PC-3 (cell line): ENCODE measurements around the gene ROCK2.

Experiments
- EZH2 ChIP-seq: fragments of 300-600 bp; sonication (generic); IDR thresholded peaks from one replicate; pipeline ENCODE4 v1.6.1; 2017; ENCODE audit warnings: antibody characterized with exemption, mild to moderate bottlenecking, low read length; ENCODE audit not compliant: unreplicated experiment
- TF ChIP-seq, protein P1 (sequence below): fragments of 300-600 bp; sonication (generic); conservative IDR thresholded peaks from 2 replicates; pipeline ENCODE4 v1.5.1; 2017; ENCODE audit warnings: antibody characterized with exemption, low read depth, mild to moderate bottlenecking, low read length

DNA sequence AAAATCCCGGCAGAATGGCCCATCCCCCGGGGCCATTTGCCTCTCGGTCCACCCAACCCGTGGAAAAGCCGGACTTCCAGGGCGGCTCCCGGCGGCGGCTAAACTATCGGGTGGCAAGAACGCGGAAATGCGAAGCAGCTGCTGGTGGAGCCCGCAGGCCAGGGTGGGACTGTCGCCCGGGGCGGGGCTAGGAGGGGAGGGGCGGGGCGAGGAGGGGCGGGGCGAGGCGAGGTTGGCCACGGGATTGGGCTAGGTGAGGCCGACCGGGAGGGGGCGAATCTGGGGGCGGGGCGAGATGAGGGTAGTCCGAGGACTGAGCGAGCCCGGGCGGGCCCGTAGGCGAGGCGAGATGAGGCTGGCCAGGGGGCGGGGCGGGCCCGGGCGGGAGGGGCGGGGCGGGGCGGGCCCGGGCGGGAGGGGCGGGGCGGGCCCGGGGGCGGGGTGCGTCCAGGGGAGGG is 189.5 kb downstream of the ROCK2 start:
- TF ChIP-seq, protein P1, sequence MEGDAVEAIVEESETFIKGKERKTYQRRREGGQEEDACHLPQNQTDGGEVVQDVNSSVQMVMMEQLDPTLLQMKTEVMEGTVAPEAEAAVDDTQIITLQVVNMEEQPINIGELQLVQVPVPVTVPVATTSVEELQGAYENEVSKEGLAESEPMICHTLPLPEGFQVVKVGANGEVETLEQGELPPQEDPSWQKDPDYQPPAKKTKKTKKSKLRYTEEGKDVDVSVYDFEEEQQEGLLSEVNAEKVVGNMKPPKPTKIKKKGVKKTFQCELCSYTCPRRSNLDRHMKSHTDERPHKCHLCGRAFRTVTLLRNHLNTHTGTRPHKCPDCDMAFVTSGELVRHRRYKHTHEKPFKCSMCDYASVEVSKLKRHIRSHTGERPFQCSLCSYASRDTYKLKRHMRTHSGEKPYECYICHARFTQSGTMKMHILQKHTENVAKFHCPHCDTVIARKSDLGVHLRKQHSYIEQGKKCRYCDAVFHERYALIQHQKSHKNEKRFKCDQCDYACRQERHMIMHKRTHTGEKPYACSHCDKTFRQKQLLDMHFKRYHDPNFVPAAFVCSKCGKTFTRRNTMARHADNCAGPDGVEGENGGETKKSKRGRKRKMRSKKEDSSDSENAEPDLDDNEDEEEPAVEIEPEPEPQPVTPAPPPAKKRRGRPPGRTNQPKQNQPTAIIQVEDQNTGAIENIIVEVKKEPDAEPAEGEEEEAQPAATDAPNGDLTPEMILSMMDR, result no peak
- no peak for TF ChIP-seq EZH2
